ENCODE measurements around the gene ABCD4.
A peak's percentile ranks its signal among the peaks of the same experiment; 100 is the strongest.

Gene ABCD4

GRCh38 chr14:74257941-74258763 is 44.6 kb downstream of the ABCD4 start:
- DNase-seq, result no peak

- DNase-seq, result peak; percentile 25
Observed at GRCh38 chr14:74257078-74257940, 45.4 kb downstream of the ABCD4 start.

GRCh38 chr14:74255281-74255680 is 47.5 kb downstream of the ABCD4 start:
- DNase-seq, result no peak

- DNase-seq, result no peak
Observed at GRCh38 chr14:74249433-74250375, 53.0 kb downstream of the ABCD4 start.

- no peak for DNase-seq
Observed at GRCh38 chr14:74248017-74248416, 54.7 kb downstream of the ABCD4 start.

GRCh38 chr14:74246542-74246941 is 56.2 kb downstream of the ABCD4 start:
- no peak for DNase-seq

DNA sequence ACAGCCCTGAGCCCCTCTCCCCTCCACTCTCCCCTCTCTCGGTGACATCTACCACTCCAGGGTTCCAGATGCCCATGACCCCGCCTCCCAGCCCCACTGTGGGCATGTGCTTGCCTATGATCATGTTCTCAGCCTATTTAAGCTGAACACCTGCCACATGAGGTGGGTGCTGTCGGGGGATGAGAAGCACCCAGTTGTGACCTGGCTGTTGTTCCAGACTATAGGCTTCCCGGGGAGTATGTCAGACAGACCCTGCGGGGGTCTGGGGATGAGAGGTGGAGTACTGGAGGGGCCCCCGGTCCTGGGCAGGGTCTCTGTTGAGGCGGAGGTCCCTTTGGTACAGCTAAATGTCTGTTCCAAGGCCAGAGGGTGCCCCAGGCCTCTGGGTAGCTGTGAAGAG is 57.4 kb downstream of the ABCD4 start:
- DNase-seq, result no peak

DNA sequence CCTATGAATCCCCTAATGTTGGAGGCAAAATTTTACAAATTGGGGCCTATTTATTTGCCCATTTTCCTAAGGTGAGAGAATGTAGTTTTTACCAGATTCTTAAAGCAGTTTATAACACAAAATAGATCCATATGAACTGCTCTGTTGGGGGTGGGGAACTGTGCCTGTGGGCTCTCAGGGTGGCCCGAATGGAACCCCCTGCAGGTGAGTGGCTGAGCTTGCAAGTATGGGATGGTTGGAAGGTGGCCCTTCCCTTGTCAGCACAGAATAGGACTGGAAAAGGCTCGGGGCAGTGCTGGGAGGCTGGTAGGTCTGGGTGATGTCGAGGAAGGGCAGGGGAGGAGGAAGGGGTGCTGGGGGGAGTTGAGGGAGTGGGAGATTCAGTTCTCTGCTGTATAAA is 58.6 kb downstream of the ABCD4 start:
- no peak for DNase-seq

DNA sequence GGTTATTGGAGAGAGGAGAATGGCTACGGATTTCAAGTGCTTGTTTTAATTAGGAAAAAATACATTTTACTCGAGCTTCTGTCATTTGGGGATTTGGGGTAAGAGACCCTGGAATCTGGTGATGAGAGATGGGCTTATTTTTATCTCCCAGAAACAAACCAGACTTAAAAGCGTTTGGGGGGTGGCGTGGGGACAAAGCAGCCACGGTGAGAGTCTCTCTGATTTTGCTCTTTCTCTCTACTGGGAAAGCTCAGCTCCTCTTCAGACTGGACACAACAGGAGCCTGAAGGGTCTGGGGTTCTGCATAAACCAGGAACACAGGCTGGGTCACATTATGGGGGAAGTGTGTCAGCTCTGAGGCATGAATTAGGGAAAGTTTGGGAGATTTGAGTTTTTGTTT is 59.7 kb downstream of the ABCD4 start:
- no peak for DNase-seq

- DNase-seq, result no peak
Observed at GRCh38 chr14:74242780-74243042, 60.0 kb downstream of the ABCD4 start.

DNA sequence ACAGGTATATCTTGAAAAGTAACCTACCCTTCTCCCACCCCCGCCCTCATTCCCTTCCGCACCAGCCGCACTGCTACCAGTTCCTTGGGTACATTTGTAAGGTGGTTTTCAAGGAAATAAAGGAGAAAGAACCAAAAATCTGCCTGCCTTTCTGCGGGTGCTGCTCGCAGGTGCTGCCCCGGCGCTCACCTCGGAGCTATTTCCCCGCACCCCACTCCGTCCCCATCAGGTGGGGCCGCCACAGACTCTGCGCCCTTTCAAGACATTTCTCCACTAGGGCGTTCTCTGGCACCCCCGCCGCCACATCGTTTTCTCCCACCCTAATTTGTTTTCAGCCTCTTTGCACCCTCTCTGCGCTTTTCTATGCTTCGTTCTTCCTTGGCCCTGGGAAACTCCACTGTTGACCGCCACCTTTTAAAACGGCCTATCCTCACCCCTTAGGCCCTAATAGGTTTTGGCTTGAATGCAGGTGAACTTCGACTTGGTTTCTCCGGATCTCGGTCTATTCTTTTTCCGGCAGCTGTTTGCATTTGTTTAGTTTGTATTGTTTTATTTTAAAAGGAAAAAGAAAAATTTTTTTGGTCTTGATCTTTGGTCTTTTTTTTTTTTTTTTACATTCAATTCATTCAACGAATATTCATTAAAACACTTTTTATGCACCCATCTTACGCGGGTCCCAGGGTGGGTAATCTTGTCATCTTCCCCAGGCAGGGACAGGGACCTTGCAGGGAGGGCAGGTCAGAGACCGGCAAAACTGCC is 60.5 kb downstream of the ABCD4 start:
- no peak for DNase-seq

DNA sequence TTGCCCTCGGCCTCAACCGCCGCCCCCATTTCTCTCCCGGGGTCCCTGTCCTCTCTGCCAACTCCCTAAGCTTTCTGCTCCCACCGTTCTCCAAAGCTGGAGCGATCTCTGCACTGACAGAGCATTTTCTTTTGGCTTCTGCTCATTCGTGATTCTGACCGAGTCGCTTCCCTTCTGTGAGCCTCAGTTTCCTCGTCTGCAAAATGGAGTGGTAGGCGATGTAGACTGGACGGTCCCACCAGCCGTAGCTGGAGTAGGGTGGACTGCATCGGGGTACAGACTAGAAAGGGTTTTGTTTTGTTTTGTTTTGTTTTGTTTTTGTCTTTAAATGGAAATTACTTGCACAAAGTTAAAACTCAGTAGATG is 61.1 kb downstream of the ABCD4 start:
- DNase-seq, result no peak

- no peak for DNase-seq
Observed at GRCh38 chr14:74240794-74241651, 61.7 kb downstream of the ABCD4 start.

GRCh38 chr14:74239848-74240793 is 62.6 kb downstream of the ABCD4 start:
- DNase-seq, result no peak

DNA sequence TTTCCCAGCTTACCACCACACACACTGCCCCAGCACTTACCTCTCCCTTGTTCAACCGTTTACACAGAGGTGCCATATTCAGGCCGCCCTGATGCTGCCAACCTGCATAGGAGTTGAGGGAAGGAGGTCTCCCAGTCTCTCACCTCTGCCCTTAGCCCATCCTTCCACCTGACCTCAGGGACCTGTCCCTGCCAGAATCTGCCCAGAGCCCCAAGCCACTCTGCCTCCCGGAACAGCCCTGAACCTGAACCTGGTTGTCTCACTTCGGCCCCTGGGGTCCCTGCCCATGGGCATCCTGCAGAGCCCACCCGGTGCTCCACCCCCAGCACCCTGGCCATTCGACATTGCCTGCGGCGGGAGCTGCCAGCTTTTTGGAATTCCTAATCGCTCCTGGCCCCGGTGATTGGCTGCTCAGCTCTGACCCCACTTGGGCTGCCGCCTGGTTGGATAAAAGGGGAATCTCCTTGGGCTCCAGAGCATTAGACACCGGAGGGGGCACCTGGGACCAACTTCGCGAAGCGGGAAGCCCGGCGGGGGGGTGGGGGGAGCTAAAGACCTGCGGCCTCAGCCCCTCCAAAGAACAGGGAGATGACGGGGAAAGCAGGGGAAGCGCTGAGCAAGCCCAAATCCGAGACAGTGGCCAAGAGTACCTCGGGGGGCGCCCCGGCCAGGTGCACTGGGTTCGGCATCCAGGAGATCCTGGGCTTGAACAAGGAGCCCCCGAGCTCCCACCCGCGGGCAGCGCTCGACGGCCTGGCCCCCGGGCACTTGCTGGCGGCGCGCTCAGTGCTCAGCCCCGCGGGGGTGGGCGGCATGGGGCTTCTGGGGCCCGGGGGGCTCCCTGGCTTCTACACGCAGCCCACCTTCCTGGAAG is 63.5 kb downstream of the ABCD4 start, which contains the start of gene VSX2:
Gene VSX2 (plus strand): TSS at position 476 of the 874 bp plus-strand sequence. CDS start 113 bp downstream, at position 589.
- DNase-seq, result no peak

DNA sequence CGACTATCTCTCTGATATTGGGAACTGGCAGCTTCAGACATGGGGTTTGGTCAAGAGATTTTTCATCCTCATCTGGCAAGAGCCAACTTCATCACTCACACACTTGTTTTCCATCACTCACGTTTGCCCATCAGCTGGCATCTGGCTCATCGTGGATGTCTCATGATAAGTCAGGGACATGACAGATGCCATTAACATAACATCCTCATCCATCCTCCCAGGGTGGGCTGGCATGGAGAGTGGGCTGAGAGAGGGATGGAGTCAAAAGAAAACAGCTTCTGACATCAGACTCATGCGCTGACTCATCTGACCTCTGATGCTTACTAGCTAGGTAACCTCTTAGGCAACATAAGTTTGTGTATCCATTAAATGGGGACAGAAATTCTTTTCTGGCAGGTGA is 65.3 kb downstream of the ABCD4 start:
- DNase-seq, result no peak

Measured in GDM1 (cell line).